Thoracic aorta (tissue), 2 donors: ENCODE data around the gene MAGEE2. TPM values are rescaled to one million over a fixed set of nuclear protein-coding genes. Genes with fewer than 3 reads are reported as not detected.
A peak's percentile ranks its signal among the peaks of the same experiment; 100 is the strongest.

Experiments
- ATAC-seq: fragments of 150-250 bp; one replicate; pipeline ENCODE4 v1.8.0; 2017; ENCODE audit warnings: low read depth; ENCODE audit not compliant: insufficient number of reproducible peaks, low FRiP score
- DNase-seq: peaks from one replicate; pipeline ENCODE4 v3.0.0-alpha.2; 2020; ENCODE audit warnings: low spot score
- H3K27ac ChIP-seq, 2 donors: fragments of 200-600 bp; sonication (generic); 1 replicate in 1 of 2; 2 replicates in 1 of 2; pipeline ENCODE4 v1.5.1; 2016; ENCODE audit warnings: mild to moderate bottlenecking in 2 of 2, moderate library complexity in 2 of 2
- H3K27me3 ChIP-seq: fragments of 200-600 bp; sonication (generic); replicated peaks from 2 replicates; pipeline ENCODE4 v1.6.0; 2016; ENCODE audit warnings: mild to moderate bottlenecking; ENCODE audit not compliant: insufficient read depth
- H3K36me3 ChIP-seq: fragments of 200-600 bp; sonication (generic); one replicate; pipeline ENCODE4 v1.5.1; 2016
- H3K4me1 ChIP-seq, 2 donors: fragments of 200-600 bp; sonication (generic); 1 replicate in 1 of 2; 2 replicates in 1 of 2; pipeline versions ENCODE4 v1.5.1 to v1.6.0; 2016; ENCODE audit warnings: low read depth in 2 of 2, mild to moderate bottlenecking in 1 of 2; ENCODE audit not compliant: control insufficient read depth in 1 of 2
- H3K4me3 ChIP-seq: fragments of 200-600 bp; sonication (generic); 2 replicates; pipeline ENCODE4 v1.5.1; 2016; ENCODE audit warnings: mild to moderate bottlenecking
- H3K9me3 ChIP-seq: fragments of 200-600 bp; sonication (generic); 2 replicates; pipeline ENCODE4 v1.5.1; 2016
- total RNA-seq, 2 donors: library from RNA; depleted of rRNA; stranded (reverse); fragments of >200 nt; gene quantifications; one replicate each; pipeline versions ENCODE4 v1.1.0 to v1.2.3, GENCODE V29; 2016
- TF ChIP-seq, protein P1 (sequence below): fragments of 200-600 bp; sonication (generic); IDR thresholded peaks from one replicate; pipeline ENCODE4 v1.5.1; 2019; ENCODE audit warnings: antibody characterized with exemption

MAGEE2 gene
- total RNA-seq, 2 donors from 2014 or later = 0.68 TPM; not detected in 1

- Histone ChIP-seq H3K36me3 (no peaks in the 10 kb centered on the region), H3K4me3 (peak overlapping the region; percentile 70), H3K27me3 (no peaks in the 10 kb centered on the region), H3K9me3 (peaks cover 12% of the 10 kb centered on the region), H3K27ac (peak overlapping the region; percentile 47), H3K4me1 (no peaks in the 10 kb centered on the region)
- TF ChIP-seq, protein P1, sequence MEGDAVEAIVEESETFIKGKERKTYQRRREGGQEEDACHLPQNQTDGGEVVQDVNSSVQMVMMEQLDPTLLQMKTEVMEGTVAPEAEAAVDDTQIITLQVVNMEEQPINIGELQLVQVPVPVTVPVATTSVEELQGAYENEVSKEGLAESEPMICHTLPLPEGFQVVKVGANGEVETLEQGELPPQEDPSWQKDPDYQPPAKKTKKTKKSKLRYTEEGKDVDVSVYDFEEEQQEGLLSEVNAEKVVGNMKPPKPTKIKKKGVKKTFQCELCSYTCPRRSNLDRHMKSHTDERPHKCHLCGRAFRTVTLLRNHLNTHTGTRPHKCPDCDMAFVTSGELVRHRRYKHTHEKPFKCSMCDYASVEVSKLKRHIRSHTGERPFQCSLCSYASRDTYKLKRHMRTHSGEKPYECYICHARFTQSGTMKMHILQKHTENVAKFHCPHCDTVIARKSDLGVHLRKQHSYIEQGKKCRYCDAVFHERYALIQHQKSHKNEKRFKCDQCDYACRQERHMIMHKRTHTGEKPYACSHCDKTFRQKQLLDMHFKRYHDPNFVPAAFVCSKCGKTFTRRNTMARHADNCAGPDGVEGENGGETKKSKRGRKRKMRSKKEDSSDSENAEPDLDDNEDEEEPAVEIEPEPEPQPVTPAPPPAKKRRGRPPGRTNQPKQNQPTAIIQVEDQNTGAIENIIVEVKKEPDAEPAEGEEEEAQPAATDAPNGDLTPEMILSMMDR = no peak
- DNase-seq (no peak), ATAC-seq (no peak)
Observed at GRCh38 chrX:75746891-75747639, 38.0 kb downstream of the MAGEE2 start.
